GM21723 (cell line): ENCODE measurements around the gene THAP12.

Source experiments
- ATAC-seq: cut with Tn5 transposase; IDR thresholded peaks from one replicate; pipeline ENCODE4 v1.9.1; 2021; ENCODE audit warnings: mild to moderate bottlenecking, moderate library complexity; ENCODE audit not compliant: unreplicated experiment

Gene THAP12

GRCh38 chr11:76307978-76308747 is 72.8 kb downstream of the THAP12 start:
- ATAC-seq = no peak

GRCh38 chr11:76307396-76307795 is 73.5 kb downstream of the THAP12 start:
- no peak for ATAC-seq

- ATAC-seq = no peak
Observed at GRCh38 chr11:76303399-76303798, 77.5 kb downstream of the THAP12 start.

GRCh38 chr11:76302996-76303395 is 77.9 kb downstream of the THAP12 start:
- no peak for ATAC-seq
